Measurements from ENCODE around the gene RUNX3. TPM values are rescaled to one million over a fixed set of nuclear protein-coding genes. Genes with fewer than 3 reads are reported as not detected.

RUNX3 gene
- total RNA-seq, 1 experiment from 2014 or later: 1.1 TPM

DNA sequence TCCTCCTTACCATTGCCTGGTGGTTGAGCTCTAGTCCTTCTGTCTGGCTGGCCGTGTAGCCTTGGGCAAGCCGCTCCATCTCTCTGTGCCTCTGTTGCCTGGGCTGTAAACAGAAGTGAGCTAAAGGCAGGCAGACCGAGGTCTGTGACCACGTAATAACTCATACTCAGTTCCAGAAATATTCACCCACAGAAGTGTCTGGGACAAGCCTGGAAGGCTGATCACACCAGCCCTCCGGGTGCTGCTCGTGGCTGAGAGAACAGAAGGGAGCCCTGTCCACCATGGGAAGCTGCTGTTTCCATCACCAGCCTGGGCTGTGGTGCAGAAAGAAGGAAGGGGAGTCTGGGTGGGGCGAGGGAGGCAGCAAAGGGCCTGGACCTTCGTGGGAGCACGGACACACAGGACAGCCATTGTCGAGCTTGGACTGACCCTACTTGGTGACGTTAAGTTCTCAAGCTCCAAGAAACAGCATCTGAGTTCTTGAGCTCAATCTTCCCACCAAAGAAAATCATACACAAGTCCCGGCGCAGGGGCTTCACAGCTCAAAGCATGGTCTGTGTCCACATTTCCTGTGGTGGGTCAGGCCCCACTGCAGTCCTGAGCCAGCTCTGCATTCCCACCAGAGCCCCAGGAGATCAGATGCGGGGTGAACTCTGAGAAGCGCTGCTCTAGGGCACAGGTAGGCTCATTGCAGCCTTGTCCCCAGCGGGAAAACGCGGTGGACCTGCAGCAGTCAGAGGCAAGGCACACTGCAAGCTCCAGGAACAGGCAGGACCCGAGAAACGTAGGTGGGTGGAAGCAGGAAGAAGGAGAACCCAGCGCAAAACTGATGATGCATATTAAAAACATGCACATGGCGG is 61.8 kb downstream of the RUNX3 start:
- H3K27me3 Mint-ChIP-seq (ENCODE audit: insufficient read depth, unreplicated experiment): no peaks in the 10 kb centered on the region
- Histone ChIP-seq H3K27me3 (replicated peaks; ENCODE audit: control insufficient read depth, insufficient read depth, low read length) (no peaks in the 10 kb centered on the region), H3K4me3 (ENCODE audit: low read depth, low read length) (no peak overlapping the region), H3K36me3 (ENCODE audit: control insufficient read depth, insufficient read depth, low read length) (no peaks in the 10 kb centered on the region), H3K9me3 (no peaks in the 10 kb centered on the region), H3K4me1 (peaks cover 10% of the 10 kb centered on the region; the same call in 1 of the 2 replicates)
- ChIA-PET CTCF (no interaction called here), POLR2A (no interaction called here)
- H3K4me3 Mint-ChIP-seq (ENCODE audit: unreplicated experiment): no peak overlapping the region
- H3K4me1 Mint-ChIP-seq (ENCODE audit: low read depth, unreplicated experiment): peaks cover 24% of the 10 kb centered on the region
- no peaks in the 10 kb centered on the region for H3K9me3 Mint-ChIP-seq (ENCODE audit: unreplicated experiment)
- TF ChIP-seq, protein P1, sequence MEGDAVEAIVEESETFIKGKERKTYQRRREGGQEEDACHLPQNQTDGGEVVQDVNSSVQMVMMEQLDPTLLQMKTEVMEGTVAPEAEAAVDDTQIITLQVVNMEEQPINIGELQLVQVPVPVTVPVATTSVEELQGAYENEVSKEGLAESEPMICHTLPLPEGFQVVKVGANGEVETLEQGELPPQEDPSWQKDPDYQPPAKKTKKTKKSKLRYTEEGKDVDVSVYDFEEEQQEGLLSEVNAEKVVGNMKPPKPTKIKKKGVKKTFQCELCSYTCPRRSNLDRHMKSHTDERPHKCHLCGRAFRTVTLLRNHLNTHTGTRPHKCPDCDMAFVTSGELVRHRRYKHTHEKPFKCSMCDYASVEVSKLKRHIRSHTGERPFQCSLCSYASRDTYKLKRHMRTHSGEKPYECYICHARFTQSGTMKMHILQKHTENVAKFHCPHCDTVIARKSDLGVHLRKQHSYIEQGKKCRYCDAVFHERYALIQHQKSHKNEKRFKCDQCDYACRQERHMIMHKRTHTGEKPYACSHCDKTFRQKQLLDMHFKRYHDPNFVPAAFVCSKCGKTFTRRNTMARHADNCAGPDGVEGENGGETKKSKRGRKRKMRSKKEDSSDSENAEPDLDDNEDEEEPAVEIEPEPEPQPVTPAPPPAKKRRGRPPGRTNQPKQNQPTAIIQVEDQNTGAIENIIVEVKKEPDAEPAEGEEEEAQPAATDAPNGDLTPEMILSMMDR (IDR thresholded peaks at IDR 0.05; ENCODE audit: insufficient read depth in 1 of 2, low read depth in 1 of 2, low read length in 1 of 2, severe bottlenecking in 1 of 2, unreplicated experiment in 1 of 2): no peak
- no peak for DNase-seq
- H3K27ac Mint-ChIP-seq (ENCODE audit: unreplicated experiment): no peak overlapping the region
- intact Hi-C loops (cut with micrococcal nuclease; ENCODE audit: unreplicated experiment): no loop called here
- no TSS peak for BruUV-seq (replicated peaks)
- no peaks in the 10 kb centered on the region for H3K36me3 Mint-ChIP-seq (ENCODE audit: insufficient read depth, unreplicated experiment)

DNA sequence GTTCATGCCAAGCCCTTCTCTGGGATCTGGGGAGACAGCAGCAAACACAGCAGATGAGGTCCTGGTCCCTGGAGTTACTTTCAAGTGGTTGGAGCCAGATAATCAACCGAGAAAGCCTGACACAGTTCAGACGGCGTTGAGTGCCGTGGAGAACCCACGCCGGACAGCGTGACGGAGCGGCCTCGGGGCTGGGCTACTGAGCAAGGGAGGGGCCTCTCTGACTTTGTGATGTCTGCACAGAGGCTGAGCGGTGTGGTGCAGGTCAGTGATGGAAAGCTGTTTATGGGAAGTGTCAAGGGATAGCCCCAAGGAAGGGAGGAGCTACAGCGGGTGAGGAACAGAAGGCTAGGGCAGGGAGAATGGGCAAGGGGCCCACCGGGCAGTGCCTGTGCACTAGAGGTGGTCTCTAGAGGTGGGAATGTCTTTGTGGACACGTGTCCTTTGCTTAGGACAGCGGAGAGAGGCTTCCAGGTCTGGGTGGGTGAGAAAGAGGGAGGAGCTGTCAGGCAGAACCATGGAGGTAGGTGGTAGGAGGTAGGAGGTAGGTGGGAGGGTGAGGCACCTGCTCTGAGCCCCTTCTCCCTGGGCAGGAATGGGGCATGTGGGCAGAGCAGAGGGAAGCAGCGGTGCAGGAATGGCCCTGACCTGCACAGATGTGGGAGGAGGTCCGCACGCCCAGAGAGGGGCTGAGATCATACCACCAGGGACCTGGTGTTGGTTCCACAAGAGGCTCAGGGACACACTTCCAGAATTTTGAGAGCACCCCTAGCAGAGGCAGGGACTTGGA is 62.8 kb downstream of the RUNX3 start:
- no peaks in the 10 kb centered on the region for H3K9me3 Mint-ChIP-seq (ENCODE audit: unreplicated experiment)
- no TSS peak for BruUV-seq (replicated peaks)
- peaks cover 20% of the 10 kb centered on the region; the same call in 1 of the 2 replicates for H3K4me1 ChIP-seq
- no peaks in the 10 kb centered on the region for H3K36me3 Mint-ChIP-seq (ENCODE audit: insufficient read depth, unreplicated experiment)
- H3K27ac Mint-ChIP-seq (ENCODE audit: unreplicated experiment): no peak overlapping the region
- no peaks in the 10 kb centered on the region for H3K27me3 Mint-ChIP-seq (ENCODE audit: insufficient read depth, unreplicated experiment)
- DNase-seq: no peak
- no peak overlapping the region for H3K4me3 ChIP-seq (ENCODE audit: low read depth, low read length)
- H3K4me1 Mint-ChIP-seq (ENCODE audit: low read depth, unreplicated experiment): peaks cover 27% of the 10 kb centered on the region
- TF ChIP-seq, protein P1 (IDR thresholded peaks at IDR 0.05; ENCODE audit: insufficient read depth in 1 of 2, low read depth in 1 of 2, low read length in 1 of 2, severe bottlenecking in 1 of 2, unreplicated experiment in 1 of 2): no peak
- no peaks in the 10 kb centered on the region for H3K9me3 ChIP-seq
- POLR2A ChIA-PET: no interaction called here
- intact Hi-C loops (cut with micrococcal nuclease; ENCODE audit: unreplicated experiment): no loop called here
- CTCF ChIA-PET: no interaction called here
- H3K27me3 ChIP-seq (replicated peaks; ENCODE audit: control insufficient read depth, insufficient read depth, low read length): no peaks in the 10 kb centered on the region
- no peak overlapping the region for H3K4me3 Mint-ChIP-seq (ENCODE audit: unreplicated experiment)
- no peaks in the 10 kb centered on the region for H3K36me3 ChIP-seq (ENCODE audit: control insufficient read depth, insufficient read depth, low read length)

GRCh38 chr1:24866211-24867083 is 63.6 kb downstream of the RUNX3 start:
- no peak overlapping the region for H3K4me3 Mint-ChIP-seq (ENCODE audit: unreplicated experiment)
- no peaks in the 10 kb centered on the region for H3K9me3 Mint-ChIP-seq (ENCODE audit: unreplicated experiment)
- no TSS peak for BruUV-seq (replicated peaks)
- Histone ChIP-seq H3K27me3 (replicated peaks; ENCODE audit: control insufficient read depth, insufficient read depth, low read length) (no peaks in the 10 kb centered on the region), H3K4me1 (peaks cover 25% of the 10 kb centered on the region; the same call in 1 of the 2 replicates), H3K9me3 (no peaks in the 10 kb centered on the region), H3K36me3 (ENCODE audit: control insufficient read depth, insufficient read depth, low read length) (no peaks in the 10 kb centered on the region), H3K4me3 (ENCODE audit: low read depth, low read length) (no peak overlapping the region)
- ChIA-PET CTCF (interaction anchor here (0.6 kb wide), 1 partner anchor 17 kb away, joined by 3 read pairs; no protein-coding TSS in a partner anchor), POLR2A (no interaction called here)
- peaks cover 27% of the 10 kb centered on the region for H3K4me1 Mint-ChIP-seq (ENCODE audit: low read depth, unreplicated experiment)
- DNase-seq: no peak
- H3K27me3 Mint-ChIP-seq (ENCODE audit: insufficient read depth, unreplicated experiment): no peaks in the 10 kb centered on the region
- intact Hi-C loops (cut with micrococcal nuclease; ENCODE audit: unreplicated experiment): no loop called here
- TF ChIP-seq, protein P1 (IDR thresholded peaks at IDR 0.05; ENCODE audit: insufficient read depth in 1 of 2, low read depth in 1 of 2, low read length in 1 of 2, severe bottlenecking in 1 of 2, unreplicated experiment in 1 of 2): no peak
- no peaks in the 10 kb centered on the region for H3K36me3 Mint-ChIP-seq (ENCODE audit: insufficient read depth, unreplicated experiment)
- no peak overlapping the region for H3K27ac Mint-ChIP-seq (ENCODE audit: unreplicated experiment)

All from Caco-2 (cell line).